Effector CD8-positive, alpha-beta T cell (primary cell): ENCODE measurements around the gene QSOX2.

Experiments used
- DNase-seq: peaks from one replicate; lab custom pipeline; 2025; lab: John Stamatoyannopoulos, UW

Gene QSOX2

GRCh38 chr9:136264441-136265405, 19.1 kb upstream of the QSOX2 start:
- DNase-seq = no peak

- no peak for DNase-seq
Observed at GRCh38 chr9:136264031-136264430, 18.4 kb upstream of the QSOX2 start.

GRCh38 chr9:136262671-136263178, 17.1 kb upstream of the QSOX2 start:
- DNase-seq = no peak

GRCh38 chr9:136261686-136262430, 16.2 kb upstream of the QSOX2 start:
- DNase-seq = no peak

GRCh38 chr9:136260936-136261472, 15.4 kb upstream of the QSOX2 start:
- no peak for DNase-seq

- DNase-seq = no peak
Observed at GRCh38 chr9:136260521-136260920, 14.9 kb upstream of the QSOX2 start.

- DNase-seq = no peak
Observed at GRCh38 chr9:136259836-136260235, 14.2 kb upstream of the QSOX2 start.

GRCh38 chr9:136259517-136259813, 13.9 kb upstream of the QSOX2 start:
- DNase-seq = no peak

- no peak for DNase-seq
Observed at GRCh38 chr9:136258786-136259516, 13.3 kb upstream of the QSOX2 start.

GRCh38 chr9:136258299-136258625, 12.7 kb upstream of the QSOX2 start:
- no peak for DNase-seq

GRCh38 chr9:136257381-136258298, 12.0 kb upstream of the QSOX2 start:
- no peak for DNase-seq

- DNase-seq = no peak
Observed at GRCh38 chr9:136255896-136256890, 10.6 kb upstream of the QSOX2 start.

GRCh38 chr9:136255166-136255538, 9.5 kb upstream of the QSOX2 start:
- no peak for DNase-seq

- DNase-seq = no peak
Observed at GRCh38 chr9:136254381-136255165, 9.0 kb upstream of the QSOX2 start.

GRCh38 chr9:136253246-136254130, 7.9 kb upstream of the QSOX2 start:
- no peak for DNase-seq

- no peak for DNase-seq
Observed at GRCh38 chr9:136252846-136253245, 7.2 kb upstream of the QSOX2 start.

- DNase-seq = no peak
Observed at GRCh38 chr9:136252281-136252680, 6.7 kb upstream of the QSOX2 start.
